GM04504 (cell line): ENCODE data around the gene PAX7.

ENCODE experiments used
- DNase-seq: peaks from one replicate; pipeline ENCODE4 v3.0.0-alpha.2; 2012; ENCODE audit warnings: low read depth

Gene PAX7

DNA sequence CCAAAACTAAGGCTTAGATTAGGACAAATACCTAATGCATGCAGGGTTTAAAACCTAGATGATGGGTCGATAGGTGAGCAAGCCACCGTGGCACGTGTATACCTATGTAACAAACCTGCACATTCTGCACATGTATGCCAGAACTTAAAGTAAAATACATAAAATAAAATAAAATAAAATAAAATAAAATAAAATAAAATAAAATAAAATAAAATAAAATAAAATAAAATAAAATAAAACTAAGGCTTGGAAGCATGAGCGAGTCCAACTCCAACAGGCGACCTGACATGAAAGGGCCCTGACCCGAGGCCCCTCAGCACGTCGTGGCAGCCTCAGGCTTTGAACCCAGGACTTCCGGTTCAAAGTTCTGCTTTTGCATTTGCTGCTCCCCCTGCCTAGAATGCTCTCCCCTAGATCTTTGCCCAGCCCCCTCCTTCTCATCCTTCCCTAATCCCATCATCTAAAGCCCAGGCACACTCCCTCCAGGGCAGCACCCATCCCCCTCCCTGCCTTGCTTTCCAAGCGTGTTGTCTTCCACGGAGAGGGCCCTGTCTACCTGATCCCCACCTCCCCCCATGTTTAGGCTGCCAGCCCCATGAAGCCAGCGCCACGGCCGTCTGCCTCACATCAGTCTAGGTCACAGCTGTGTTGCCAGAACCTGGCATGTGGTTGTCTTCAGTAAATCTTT is 164.5 kb downstream of the PAX7 start:
- DNase-seq, result no peak

DNA sequence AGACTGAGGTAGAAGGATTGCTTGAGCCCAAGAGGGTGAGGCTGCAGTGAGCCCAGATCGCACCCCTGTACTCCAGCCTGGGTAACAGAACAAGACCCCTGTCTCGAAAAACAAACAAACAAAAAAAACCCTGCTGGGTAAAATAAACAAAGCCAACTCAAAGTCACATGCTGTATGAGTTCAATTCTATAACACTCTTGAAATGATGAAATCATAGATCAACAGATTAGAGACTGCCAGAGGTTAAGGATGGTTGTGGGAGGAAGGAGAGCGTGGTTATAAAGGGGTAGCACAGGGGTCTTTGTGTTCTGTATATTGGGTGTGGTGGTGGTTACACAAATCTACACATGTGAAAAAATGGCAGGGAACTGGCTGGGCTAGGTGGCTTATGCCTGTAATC is 166.3 kb downstream of the PAX7 start:
- DNase-seq, result no peak
